HG02885 (cell line): ENCODE measurements around the gene ICOSLG.
"Not testable (repeated sequence)": the region's sequence is repeated elsewhere in the genome, so short reads cannot be mapped to it uniquely, and the experiment has no call there.

ENCODE experiments used
- ATAC-seq: cut with Tn5 transposase; IDR thresholded peaks from one replicate; pipeline ENCODE4 v1.9.1; 2021; ENCODE audit warnings: mild to moderate bottlenecking; ENCODE audit not compliant: unreplicated experiment, poor library complexity

ICOSLG gene

GRCh38 chr21:44229561-44229960, 11.2 kb downstream of the ICOSLG start:
- ATAC-seq = not testable (repeated sequence)

GRCh38 chr21:44228109-44228508, 12.6 kb downstream of the ICOSLG start:
- ATAC-seq = not testable (repeated sequence)

GRCh38 chr21:44227614-44228013, 13.1 kb downstream of the ICOSLG start:
- ATAC-seq = not testable (repeated sequence)

- not testable (repeated sequence) for ATAC-seq
Observed at GRCh38 chr21:44225605-44226004, 15.1 kb downstream of the ICOSLG start.

DNA sequence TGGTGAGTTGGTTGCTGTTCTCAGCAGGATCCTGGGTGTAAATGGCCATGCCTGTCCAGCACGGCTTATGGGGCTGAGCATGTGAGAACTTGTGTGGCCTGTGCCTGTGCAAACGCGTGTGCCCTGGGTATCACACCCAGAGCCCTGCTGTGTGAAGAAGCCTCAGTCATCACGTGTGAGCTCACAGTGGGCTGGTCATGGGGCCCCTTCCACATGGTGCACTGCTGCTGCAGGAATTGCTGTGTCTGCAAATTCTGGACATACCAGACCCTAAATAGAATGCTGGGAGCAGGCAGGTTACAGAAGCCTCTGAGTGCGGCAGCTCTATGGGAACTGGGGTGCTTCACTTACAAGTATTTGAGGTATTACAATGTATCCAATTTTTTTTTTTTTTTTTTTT, 17.4 kb downstream of the ICOSLG start:
- not testable (repeated sequence) for ATAC-seq

DNA sequence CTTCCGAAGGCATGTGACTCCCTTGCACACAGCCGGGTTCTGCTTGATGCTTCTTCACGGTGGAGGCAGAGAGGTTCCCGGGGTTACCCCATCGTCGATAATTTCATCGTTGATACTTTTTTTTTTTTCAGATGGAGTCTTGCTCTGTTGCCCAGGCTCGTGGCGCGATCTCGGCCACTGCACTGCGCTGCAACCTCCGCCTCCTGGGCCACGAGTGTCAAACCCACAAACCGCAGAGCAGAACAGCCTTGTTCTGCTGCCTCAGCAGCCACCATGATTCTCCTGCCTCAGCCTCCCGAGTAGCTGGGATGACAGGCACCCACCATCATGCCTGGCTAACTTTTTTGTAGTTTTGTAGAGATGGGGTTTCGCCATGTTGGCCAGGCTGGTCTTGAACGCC, 20.1 kb downstream of the ICOSLG start:
- not testable (repeated sequence) for ATAC-seq

- not testable (repeated sequence) for ATAC-seq
Observed at GRCh38 chr21:44218461-44218860, 22.3 kb downstream of the ICOSLG start.

DNA sequence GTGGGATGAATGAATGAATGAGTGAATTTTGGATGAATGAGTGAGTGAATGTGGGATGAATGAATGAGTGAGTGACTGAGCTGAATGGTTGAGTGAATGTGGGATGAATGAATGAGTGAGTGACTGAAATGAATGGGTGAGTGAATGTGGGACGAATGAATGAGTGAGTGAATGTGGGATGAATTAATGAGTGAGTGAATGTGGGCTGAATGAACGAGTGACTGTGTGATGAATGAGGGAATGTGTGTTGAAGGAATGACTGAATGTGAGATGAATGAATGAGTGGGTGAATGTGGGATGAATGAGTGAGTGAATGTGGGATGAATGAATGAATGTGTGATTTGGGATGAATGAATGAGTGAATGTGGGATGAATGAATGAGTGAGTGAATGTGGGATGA, 28.8 kb downstream of the ICOSLG start:
- ATAC-seq = not testable (repeated sequence)

DNA sequence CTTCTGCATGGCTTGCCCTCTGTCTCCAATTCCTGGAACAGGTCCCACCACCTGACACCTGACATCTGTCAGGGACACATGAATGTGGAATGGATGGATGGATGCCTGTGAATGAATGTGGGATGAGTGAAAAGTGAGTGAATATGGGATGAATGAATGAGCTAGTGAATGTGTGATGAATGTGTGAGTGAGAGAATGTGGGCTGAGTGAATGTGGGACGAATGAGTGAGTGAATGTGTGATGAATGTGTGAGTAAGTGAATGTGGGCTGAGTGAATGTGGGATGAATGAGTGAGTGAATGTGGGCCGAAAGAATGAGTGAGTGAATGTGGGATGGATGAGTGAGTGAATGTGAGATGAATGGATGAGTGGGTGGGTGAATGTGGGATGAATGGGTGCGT, 29.2 kb downstream of the ICOSLG start:
- not testable (repeated sequence) for ATAC-seq

- ATAC-seq = not testable (repeated sequence)
Observed at GRCh38 chr21:44207860-44208646, 32.7 kb downstream of the ICOSLG start.

GRCh38 chr21:44206698-44207676, 33.8 kb downstream of the ICOSLG start:
- peak; percentile 53 for ATAC-seq

- ATAC-seq = not testable (repeated sequence)
Observed at GRCh38 chr21:44206187-44206586, 34.6 kb downstream of the ICOSLG start.

DNA sequence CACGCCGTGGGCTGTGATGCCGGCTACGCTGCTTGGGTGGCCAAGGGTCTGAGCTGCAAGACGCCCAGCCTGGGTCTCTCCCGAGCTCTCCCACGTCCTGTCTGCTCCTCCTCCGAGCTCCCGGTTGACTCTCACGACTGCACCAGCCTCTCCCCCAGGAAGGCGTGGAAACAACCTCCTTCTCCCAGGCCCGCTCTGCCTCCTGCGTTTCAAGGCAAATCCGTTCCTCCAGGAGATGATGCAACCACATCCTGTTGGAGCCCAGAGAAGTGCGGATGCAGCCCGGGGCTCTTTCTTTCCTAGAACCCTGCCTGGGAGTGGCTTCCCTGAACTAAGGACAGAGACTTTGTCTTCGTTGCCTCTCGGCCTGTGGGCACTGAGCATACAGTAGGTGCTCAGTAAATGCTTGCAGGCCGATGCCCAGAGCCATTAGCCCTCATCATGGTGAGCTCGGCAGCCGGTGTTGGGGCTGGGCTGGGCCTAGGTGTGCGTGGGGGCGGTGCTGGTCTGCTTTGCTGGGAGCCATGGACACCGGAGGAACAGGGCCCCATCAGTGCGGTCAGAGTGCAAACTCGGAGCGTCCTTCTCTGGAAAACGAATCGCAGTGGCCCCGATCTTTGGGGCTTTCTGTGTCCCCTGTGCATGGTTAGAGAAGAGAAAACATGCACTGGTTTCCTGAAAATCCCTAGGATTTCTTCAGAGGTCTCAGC, 38.0 kb downstream of the ICOSLG start:
- not testable (repeated sequence) for ATAC-seq

DNA sequence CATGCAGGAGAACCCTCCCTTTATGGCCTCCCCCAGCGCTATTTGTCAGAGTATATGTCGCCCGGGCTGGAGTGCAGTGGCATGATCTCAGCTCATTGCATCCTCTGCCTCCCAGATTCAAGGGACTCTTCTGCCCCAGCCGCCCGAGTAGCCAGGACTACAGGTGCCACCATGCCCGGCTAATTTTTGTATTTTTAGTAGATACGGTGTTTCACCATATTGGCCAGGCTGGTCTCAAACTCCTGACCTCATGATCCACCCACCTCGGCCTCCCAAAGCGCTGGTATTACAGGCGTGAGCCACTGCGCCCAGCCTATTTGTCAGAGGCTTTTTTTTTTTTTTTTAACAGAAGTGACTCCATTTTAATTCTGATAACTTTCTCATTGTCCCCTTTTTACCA, 40.7 kb downstream of the ICOSLG start:
- not testable (repeated sequence) for ATAC-seq

- ATAC-seq = no peak
Observed at GRCh38 chr21:44199448-44199847, 41.3 kb downstream of the ICOSLG start.

DNA sequence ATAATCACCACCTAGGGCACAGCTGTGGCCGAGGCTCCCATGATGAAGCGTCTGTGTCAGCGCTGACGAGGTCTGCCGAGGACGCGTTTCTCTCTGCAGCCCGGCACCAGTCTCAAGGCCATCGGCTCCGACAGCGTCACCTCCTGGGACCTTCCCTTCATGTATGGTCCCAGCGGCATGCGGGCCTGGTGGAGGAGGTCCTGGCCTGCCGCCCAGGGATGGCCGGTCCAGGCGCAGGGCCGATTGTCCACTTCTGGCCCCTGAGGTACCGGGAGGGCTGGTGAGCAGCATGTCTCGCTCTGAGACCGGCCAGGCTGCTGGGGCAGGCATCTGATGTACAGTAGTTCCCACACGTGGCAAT, 43.6 kb downstream of the ICOSLG start:
- not testable (repeated sequence) for ATAC-seq

DNA sequence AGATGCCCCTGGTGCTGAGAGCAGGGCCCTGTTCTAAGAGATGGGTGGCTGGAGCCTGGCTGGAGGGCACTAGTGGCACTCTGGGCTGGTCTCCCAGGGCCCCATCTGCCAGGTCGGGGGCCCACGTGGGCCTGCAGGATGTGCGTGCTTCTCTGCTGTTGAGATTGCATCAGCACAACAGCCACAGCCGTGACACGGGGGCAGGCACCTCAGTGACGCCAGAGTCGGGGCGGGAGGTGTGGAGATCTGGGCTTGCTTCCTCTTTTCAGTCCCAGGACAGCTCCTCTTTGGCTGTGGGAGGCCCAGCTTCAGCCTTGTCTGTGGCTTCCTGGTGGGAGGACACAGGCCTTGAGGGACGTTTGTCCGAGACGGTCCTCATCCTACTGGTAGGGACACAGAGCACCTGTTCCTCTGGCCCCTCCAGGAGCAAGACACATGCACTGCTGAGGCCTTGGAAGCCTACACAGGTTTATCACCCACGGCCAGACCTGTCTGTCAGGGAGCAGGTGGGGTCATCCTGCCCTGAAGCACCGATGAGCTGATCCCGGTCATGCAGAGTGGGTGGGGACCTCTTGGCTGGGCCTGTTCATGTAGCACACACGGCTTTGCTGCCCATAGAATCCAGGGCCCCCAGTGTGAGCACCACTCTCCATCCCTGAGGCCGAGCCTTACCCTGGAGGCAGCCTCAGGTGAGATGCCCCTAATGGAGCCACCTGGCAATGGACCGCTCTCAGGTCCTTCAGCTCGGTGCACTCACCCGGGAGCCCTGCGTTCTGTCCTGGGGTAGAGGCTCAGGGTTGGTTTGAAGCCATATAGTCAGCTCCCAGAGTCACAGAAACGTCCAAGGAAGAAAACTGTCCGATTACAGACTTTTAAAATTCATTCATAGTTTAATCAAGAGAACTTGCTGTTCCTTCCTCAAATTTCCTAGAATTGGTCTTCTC, 44.3 kb downstream of the ICOSLG start:
- peak; percentile 74 for ATAC-seq

DNA sequence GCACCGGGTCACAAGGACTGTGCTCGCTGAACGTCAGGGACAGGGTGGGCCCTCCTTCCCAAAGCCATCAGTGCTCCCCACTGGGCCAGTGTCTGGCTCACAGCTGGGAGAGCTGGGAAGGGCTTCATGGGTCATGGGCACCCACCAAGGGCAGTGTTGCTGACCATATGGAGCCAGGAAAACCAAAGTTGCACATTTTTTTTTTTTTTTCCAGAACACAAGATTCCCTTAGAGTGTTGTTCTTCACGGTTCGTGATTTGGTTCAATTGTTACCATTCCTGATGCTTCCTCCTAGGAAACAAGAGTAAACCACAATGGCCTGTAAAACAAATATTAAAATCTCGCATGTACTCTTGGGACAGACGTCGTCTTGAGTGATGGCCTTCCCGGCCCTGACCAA, 45.9 kb downstream of the ICOSLG start:
- ATAC-seq = not testable (repeated sequence)

GRCh38 chr21:44194451-44194850, 46.3 kb downstream of the ICOSLG start:
- ATAC-seq = not testable (repeated sequence)
